H1 (cell line): ENCODE results near the gene CLDN15. TPM values are rescaled to one million over a fixed set of nuclear protein-coding genes. Genes with fewer than 3 reads are reported as not detected.
A peak's percentile ranks its signal among the peaks of the same experiment; 100 is the strongest.

Experiments used
- CTCF ChIA-PET: fragments of 300-600 bp; sonication (Branson Sonifier 250); formaldehyde crosslinking; loops from one replicate; lab custom pipeline; 2021; ENCODE audit not compliant: partially characterized antibody; lab: Charles Lee
- POLR2A ChIA-PET: fragments of 300-600 bp; sonication (Branson Sonifier 250); formaldehyde crosslinking; loops from one replicate; lab custom pipeline; 2021; ENCODE audit warnings: inconsistent platforms; ENCODE audit not compliant: partially characterized antibody; lab: Charles Lee
- DNase-seq, 2 experiments: peaks; one replicate each; pipeline versions ENCODE4 v3.0.0 to v3.0.0-alpha.2; 2010 to 2022; ENCODE audit warnings: low spot score in 2 of 2, low read depth in 1 of 2, mixed read lengths in 1 of 2
- FAIRE-seq: peaks from 2 replicates; lab custom pipeline; 2011; peaks lifted over from hg19 to GRCh38; lab: Jason Lieb, UNC
- H2AFZ ChIP-seq: 2 replicates; pipeline ENCODE4 v1.8.1; 2012; ENCODE audit warnings: low read length, inconsistent platforms
- H2AK5ac ChIP-seq: 2 replicates; pipeline ENCODE4 v1.6.1; 2013; ENCODE audit warnings: low read depth, low read length
- H2BK120ac ChIP-seq: replicated peaks from 2 replicates; pipeline ENCODE3; 2013; ENCODE audit warnings: low read depth, low read length, inconsistent platforms
- H2BK12ac ChIP-seq: 2 replicates; pipeline ENCODE4 v1.6.1; 2013; ENCODE audit warnings: low read depth, low read length
- H2BK15ac ChIP-seq: 2 replicates; pipeline ENCODE4 v1.6.1; 2013; ENCODE audit warnings: low read length
- H2BK20ac ChIP-seq: 2 replicates; pipeline ENCODE4 v1.6.1; 2013; ENCODE audit warnings: low read length
- H2BK5ac ChIP-seq: 2 replicates; pipeline ENCODE4 v1.6.1; 2013; ENCODE audit warnings: low read depth, low read length
- H3K14ac ChIP-seq: 2 replicates; pipeline ENCODE4 v1.6.1; 2013; ENCODE audit warnings: inconsistent platforms; ENCODE audit not compliant: insufficient read length
- H3K18ac ChIP-seq: 2 replicates; pipeline ENCODE4 v1.6.1; 2013; ENCODE audit warnings: low read length; ENCODE audit errors: extremely low read depth
- H3K23ac ChIP-seq: 2 replicates; pipeline ENCODE4 v1.6.1; 2013; ENCODE audit warnings: inconsistent platforms; ENCODE audit not compliant: insufficient read length
- H3K23me2 ChIP-seq: 2 replicates; pipeline ENCODE4 v1.6.1; 2013; ENCODE audit warnings: low read depth, low read length
- H3K27ac ChIP-seq: 2 replicates; pipeline ENCODE4 v1.6.1; 2011; ENCODE audit warnings: low read depth, low read length, inconsistent platforms
- H3K27me3 ChIP-seq, 4 experiments: replicated peaks in 1 of 4; 1 replicate in 1 of 4; 2 replicates in 3 of 4; pipeline versions ENCODE4 v1.6.1 to v1.8.1; 2011 to 2013; ENCODE audit warnings: low read length in 3 of 4, mild to moderate bottlenecking in 3 of 4, inconsistent platforms in 2 of 4, mixed read lengths in 2 of 4, moderate library complexity in 1 of 4; ENCODE audit not compliant: control insufficient read depth in 3 of 4, insufficient read depth in 3 of 4; ENCODE audit errors: extremely low read depth in 1 of 4
- H3K36me3 ChIP-seq, 4 experiments: 2 replicates each; pipeline versions ENCODE4 v1.6.1 to v1.8.1; 2011 to 2013; ENCODE audit warnings: mild to moderate bottlenecking in 4 of 4, low read length in 3 of 4, moderate library complexity in 2 of 4, control low read depth in 1 of 4, inconsistent platforms in 1 of 4; ENCODE audit not compliant: insufficient read depth in 4 of 4, control insufficient read depth in 2 of 4
- H3K4ac ChIP-seq: replicated peaks from 2 replicates; pipeline ENCODE3; 2013; ENCODE audit warnings: low read length, low read depth, mixed read lengths, inconsistent platforms; ENCODE audit not compliant: insufficient read length
- H3K4me1 ChIP-seq, 4 experiments: replicated peaks in 1 of 4; 1 replicate in 1 of 4; 2 replicates in 3 of 4; pipeline versions ENCODE4 v1.6.1 to v1.8.1; 2011 to 2013; ENCODE audit warnings: low read length in 3 of 4, inconsistent platforms in 2 of 4, mixed read lengths in 1 of 4; ENCODE audit not compliant: insufficient read depth in 4 of 4, control insufficient read depth in 3 of 4
- H3K4me2 ChIP-seq, 2 experiments: 2 replicates each; pipeline versions ENCODE4 v1.6.1 to v1.8.1; 2011 to 2013; ENCODE audit warnings: low read depth in 2 of 2, low read length in 2 of 2, control low read depth in 1 of 2, inconsistent platforms in 1 of 2, mild to moderate bottlenecking in 1 of 2; ENCODE audit not compliant: insufficient read depth in 1 of 2
- H3K4me3 ChIP-seq, 4 experiments: fragments of 200-600, 300-600 bp in 1 of 4; sonication (generic), shearing (Covaris generic), sonication (Bioruptor Twin) in 1 of 4; 2 replicates each; pipeline versions ENCODE4 v1.5.1 to v1.8.1; 2011 to 2016; ENCODE audit warnings: low read length in 4 of 4, low read depth in 3 of 4, control low read depth in 2 of 4, inconsistent platforms in 2 of 4, mild to moderate bottlenecking in 2 of 4, mixed read lengths in 1 of 4, moderate library complexity in 1 of 4; ENCODE audit not compliant: insufficient read depth in 2 of 4; ENCODE audit errors: extremely low read depth in 1 of 4
- H3K56ac ChIP-seq: replicated peaks from 2 replicates; pipeline ENCODE3; 2013; ENCODE audit warnings: low read depth, mild to moderate bottlenecking, mixed read lengths, low read length, inconsistent platforms; ENCODE audit not compliant: insufficient read length
- H3K79me1 ChIP-seq: 2 replicates; pipeline ENCODE4 v1.6.1; 2013; ENCODE audit warnings: low read depth, low read length, control low read depth
- H3K79me2 ChIP-seq, 2 experiments: 2 replicates each; pipeline versions ENCODE4 v1.6.1 to v1.8.1; 2012 to 2013; ENCODE audit warnings: low read length in 2 of 2, mild to moderate bottlenecking in 2 of 2, inconsistent platforms in 1 of 2; ENCODE audit not compliant: insufficient read depth in 2 of 2, control insufficient read depth in 1 of 2
- H3K9ac ChIP-seq, 4 experiments: replicated peaks in 1 of 4; 1 replicate in 1 of 4; 2 replicates in 3 of 4; pipeline versions ENCODE4 v1.6.1 to v1.8.1; 2011 to 2013; ENCODE audit warnings: low read depth in 3 of 4, low read length in 3 of 4, control low read depth in 2 of 4, mild to moderate bottlenecking in 2 of 4, moderate library complexity in 2 of 4, inconsistent platforms in 1 of 4; ENCODE audit errors: extremely low read depth in 1 of 4
- H3K9me3 ChIP-seq, 2 experiments: 2 replicates each; pipeline versions ENCODE4 v1.6.1 to v1.8.1; 2012 to 2013; ENCODE audit warnings: mild to moderate bottlenecking in 2 of 2, moderate library complexity in 2 of 2, control low read depth in 1 of 2, inconsistent platforms in 1 of 2, low read depth in 1 of 2, low read length in 1 of 2, mixed read lengths in 1 of 2; ENCODE audit not compliant: insufficient read depth in 2 of 2
- H4K20me1 ChIP-seq, 2 experiments: replicated peaks in 1 of 2; 2 replicates each; pipeline versions ENCODE3 to v1.8.1; 2011 to 2013; ENCODE audit warnings: inconsistent platforms in 2 of 2, low read length in 2 of 2, mild to moderate bottlenecking in 1 of 2; ENCODE audit not compliant: insufficient read depth in 2 of 2, control insufficient read depth in 1 of 2
- H4K5ac ChIP-seq: 2 replicates; pipeline ENCODE4 v1.6.1; 2013; ENCODE audit warnings: low read length, low read depth, mixed read lengths, inconsistent platforms; ENCODE audit not compliant: insufficient read length
- H4K8ac ChIP-seq: 2 replicates; pipeline ENCODE4 v1.8.0; 2013; ENCODE audit warnings: mild to moderate bottlenecking, moderate library complexity, low read length, inconsistent platforms; ENCODE audit not compliant: insufficient read depth; ENCODE audit errors: extremely low read depth
- H4K91ac ChIP-seq: replicated peaks from 2 replicates; pipeline ENCODE3; 2013; ENCODE audit warnings: low read length, mixed read lengths, inconsistent platforms; ENCODE audit not compliant: insufficient read length
- HDAC2 ChIP-seq, 2 experiments: fragments of 300-600 bp in 1 of 2; sonication (generic) in 1 of 2; IDR thresholded peaks; 2 replicates each; pipeline ENCODE4 v1.6.1; 2011 to 2012; ENCODE audit warnings: low read depth in 2 of 2, low read length in 2 of 2, mild to moderate bottlenecking in 2 of 2, moderate library complexity in 2 of 2, borderline replicate concordance in 1 of 2, inconsistent platforms in 1 of 2
- JUND ChIP-seq: IDR thresholded peaks from 2 replicates; pipeline ENCODE4 v1.6.1; 2011; ENCODE audit warnings: mild to moderate bottlenecking, improper control_type of control experiment, low read length
- KDM1A ChIP-seq: fragments of 200-600, 300-600 bp; sonication (generic); IDR thresholded peaks from 2 replicates; pipeline ENCODE4 v1.7.1; 2016; ENCODE audit warnings: mild to moderate bottlenecking, low read length, borderline replicate concordance
- MAFK ChIP-seq: IDR thresholded peaks from 2 replicates; pipeline ENCODE4 v1.6.1; 2012; ENCODE audit warnings: low read depth, mild to moderate bottlenecking, improper control_type of control experiment, low read length
- PHF8 ChIP-seq: fragments of 200-600 bp; sonication (generic); conservative IDR thresholded peaks from 2 replicates; pipeline ENCODE4 v1.7.1; 2012; ENCODE audit warnings: low read depth, mild to moderate bottlenecking, inconsistent platforms, low read length, moderate library complexity
- POLR2A ChIP-seq, 2 experiments: IDR thresholded peaks; 1 replicate in 1 of 2; 2 replicates in 1 of 2; pipeline ENCODE4 v1.6.1; 2011; ENCODE audit warnings: low read depth in 2 of 2, low read length in 2 of 2, mild to moderate bottlenecking in 2 of 2; ENCODE audit errors: control extremely low read depth in 1 of 2
- RAD21 ChIP-seq, 2 experiments: IDR thresholded peaks in 1 of 2; conservative IDR thresholded peaks in 1 of 2; 2 replicates each; pipeline ENCODE4 v1.6.1; 2011; ENCODE audit warnings: low read depth in 2 of 2, low read length in 2 of 2, improper control_type of control experiment in 1 of 2, inconsistent platforms in 1 of 2, mild to moderate bottlenecking in 1 of 2, moderate library complexity in 1 of 2
- RBBP5 ChIP-seq: IDR thresholded peaks from 2 replicates; pipeline ENCODE4 v1.7.1; 2012; ENCODE audit warnings: low read depth, mild to moderate bottlenecking, inconsistent platforms, low read length, moderate library complexity, borderline replicate concordance
- SIN3A ChIP-seq, 2 experiments: IDR thresholded peaks in 1 of 2; conservative IDR thresholded peaks in 1 of 2; 2 replicates each; pipeline ENCODE4 v1.6.1; 2011 to 2012; ENCODE audit warnings: low read length in 2 of 2, improper control_type of control experiment in 1 of 2, low read depth in 1 of 2, mild to moderate bottlenecking in 1 of 2
- TAF1 ChIP-seq: IDR thresholded peaks from 2 replicates; pipeline ENCODE4 v1.6.1; 2011; ENCODE audit warnings: mild to moderate bottlenecking, low read depth, low read length
- YY1 ChIP-seq: IDR thresholded peaks from 2 replicates; pipeline ENCODE4 v1.6.1; 2011; ENCODE audit warnings: low read depth, mild to moderate bottlenecking, low read length
- WGBS, 2 experiments: shearing (Covaris generic) in 1 of 2; methylation state at CpG; one replicate each; pipeline versions ENCODE4 v1.1.6 to v1.1.7; 2013 to 2015; ENCODE audit warnings: low lambda C conversion rate in 2 of 2, mixed read lengths in 2 of 2, inconsistent platforms in 1 of 2, low coverage in 1 of 2, missing lambda C conversion rate in 1 of 2; ENCODE audit not compliant: insufficient replicate concordance in 2 of 2, insufficient coverage in 1 of 2, insufficient read length in 1 of 2; ENCODE audit errors: extremely low coverage in 1 of 2, missing lambda C conversion rate in 1 of 2; 5-methylcytosine and 5-hydroxymethylcytosine counted together
- polyA plus RNA-seq, 7 experiments: library from polyadenylated mRNA; depleted of rRNA in 3 of 7; stranded (reverse) in 5 of 7; unstranded in 2 of 7; fragments of >200 nt in 5 of 7; fragments of 200-250 nt in 2 of 7; gene quantifications; 1 replicate in 5 of 7; 2 replicates in 1 of 7; 4 replicates in 1 of 7; pipeline versions ENCODE4 v1.2.1 to v1.2.3, GENCODE V29; 2011 to 2013; ENCODE audit warnings: missing spikeins in 2 of 7, mixed read lengths in 2 of 7
- total RNA-seq: library from RNA; stranded (reverse); fragmentation: NEBNext Ultra II Directional; extraction: Animal tissue kit (Norgen Biotek cat#: 25700); gene quantifications from 2 replicates; pipeline ENCODE4 v1.2.1, GENCODE V29; 2021

Gene CLDN15
- total and polyA plus RNA-seq, 2 of the 8 experiments (the other 6 are each of a cell fraction or from before 2014, with no cell fraction given): 5.5 to 7.6 TPM

DNA sequence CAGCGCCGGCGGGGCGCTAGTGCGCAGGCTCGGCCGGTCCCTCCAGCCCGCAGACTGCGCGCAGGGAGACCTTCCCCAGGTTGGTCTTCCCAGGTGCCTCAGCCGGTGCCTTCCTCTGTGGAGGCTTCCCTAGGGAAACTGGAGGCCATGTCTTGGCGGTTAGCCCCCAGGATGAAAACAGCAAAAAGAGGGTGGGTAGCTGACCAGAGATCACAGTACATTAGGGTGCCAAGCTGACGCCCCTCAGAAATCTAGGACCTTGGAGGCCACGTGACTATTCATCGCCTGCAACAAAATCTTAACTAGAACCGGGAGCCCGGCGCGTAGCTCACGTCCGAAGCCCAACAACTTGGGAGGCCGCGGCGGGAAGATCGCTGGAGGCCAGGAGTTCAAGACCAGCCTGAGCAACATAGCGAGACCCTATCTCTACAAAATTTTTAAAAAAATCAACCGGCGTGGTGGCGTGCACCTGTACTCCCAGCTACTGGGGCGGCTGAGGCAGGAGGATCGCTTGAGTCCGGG, 7.6 kb upstream of the CLDN15 start:
- H2AFZ ChIP-seq: no peak overlapping the region
- H4K91ac ChIP-seq: no peak overlapping the region
- H3K9me3 ChIP-seq: no peaks in the 10 kb centered on the region
- no peak overlapping the region for H2AK5ac ChIP-seq
- no peak overlapping the region for H3K14ac ChIP-seq
- peak overlapping the region in 2 of 4 experiments; percentile 0 to 58; a peak in 2 of 7 replicates for H3K9ac ChIP-seq
- ChIA-PET POLR2A (interaction anchor here (1.1 to 4.0 kb wide), 15 partner anchors 8 to 123 kb away, joined by 3 to 28 read pairs (median 4); partner anchors contain the start of genes AP1S1, CLDN15, PLOD3 and ZNHIT1), CTCF (interaction anchor here (0.7 to 8.2 kb wide), 17 partner anchors 9 to 272 kb away, joined by 3 to 79 read pairs (median 8); partner anchors contain the start of genes PLOD3, TRIM56, VGF and ZNHIT1)
- 53% methylated on average over 32 of the region's 32 CpGs; no CpG with 5 or more reads in 1 of the 2 experiments for WGBS, 2 experiments
- no peak overlapping the region for H2BK12ac ChIP-seq
- H3K4ac ChIP-seq: no peak overlapping the region
- DNase-seq (no peak), FAIRE-seq (no peak)
- H2BK20ac ChIP-seq: no peak overlapping the region
- no peaks in the 10 kb centered on the region for H3K27me3 ChIP-seq
- no peak overlapping the region for H2BK15ac ChIP-seq
- peak overlapping the region; percentile 61; the same call in 1 of the 2 replicates for H3K27ac ChIP-seq
- H3K18ac ChIP-seq: peak overlapping the region; percentile 44
- H3K4me3 ChIP-seq: peak overlapping the region; percentile 80 to 99 (median 98)
- peaks cover 0 to 6% (median 3%) of the 10 kb centered on the region in 4 experiments; a peak in 5 of 7 replicates for H3K4me1 ChIP-seq
- H4K8ac ChIP-seq: peak overlapping the region; percentile 88
- no peak overlapping the region for H2BK120ac ChIP-seq
- H3K23ac ChIP-seq: no peak overlapping the region
- peaks cover 10% of the 10 kb centered on the region for H3K79me1 ChIP-seq
- H3K23me2 ChIP-seq: peaks cover 9% of the 10 kb centered on the region
- peaks cover 0 to 4% (median 0%) of the 10 kb centered on the region in 4 experiments; a peak in 1 of 8 replicates for H3K36me3 ChIP-seq
- peak overlapping the region; percentile 97 for H2BK5ac ChIP-seq
- H3K4me2 ChIP-seq: peak overlapping the region; percentile 65 to 99
- H3K79me2 ChIP-seq: peaks cover 0 to 44% of the 10 kb centered on the region in 2 experiments; a peak in 2 of 4 replicates
- H4K5ac ChIP-seq: peak overlapping the region; percentile 77
- H3K56ac ChIP-seq: no peak overlapping the region
- peaks cover 0 to 5% of the 10 kb centered on the region in 2 experiments for H4K20me1 ChIP-seq
- peak; percentile 38 for TF ChIP-seq PHF8
- no peak for TF ChIP-seq RAD21 (IDR thresholded peaks at IDR 0.05 in 1 of 2, conservative IDR thresholded peaks at IDR 0.05 in 1 of 2; ENCODE audit: low read depth in 2 of 2, low read length in 2 of 2)
- TF ChIP-seq TAF1: peak; percentile 77
- TF ChIP-seq JUND: no peak
- TF ChIP-seq YY1: 0 out of 2 replicates have a peak, but pooled peaks have one; percentile 0
- peak; percentile 34; the same call in 1 of the 2 replicates for TF ChIP-seq RBBP5
- TF ChIP-seq HDAC2 (IDR thresholded peaks at IDR 0.05; ENCODE audit: borderline replicate concordance in 1 of 2, low read depth in 2 of 2, low read length in 2 of 2): no peak
- no peak for TF ChIP-seq SIN3A (conservative IDR thresholded peaks at IDR 0.05 in 1 of 2, IDR thresholded peaks at IDR 0.05 in 1 of 2; ENCODE audit: low read depth in 1 of 2, low read length in 2 of 2)
- TF ChIP-seq KDM1A: peak; percentile 38; the same call in 1 of the 2 replicates
- TF ChIP-seq MAFK: no peak
- peak in 1 of 2 experiments; percentile 65; a peak in 1 of 3 replicates for TF ChIP-seq POLR2A (IDR thresholded peaks at IDR 0.05; ENCODE audit: control extremely low read depth in 1 of 2, low read depth in 2 of 2, low read length in 2 of 2)
